Psoas muscle (tissue), 8 donors: Measurements from ENCODE around the gene ZBED4. TPM values are rescaled to one million over a fixed set of nuclear protein-coding genes. Genes with fewer than 3 reads are reported as not detected.

ENCODE experiments used
- ATAC-seq, 4 donors: fragments of 200-7000 bp; cut with Tn5 transposase; one replicate each; pipeline ENCODE4 v1.9.1; 2020; ENCODE audit warnings: moderate library complexity in 3 of 4, mild to moderate bottlenecking in 2 of 4
- DNase-seq, 2 donors: peaks; one replicate each; pipeline ENCODE4 v3.0.0-alpha.2; 2020
- H3K27ac ChIP-seq: fragments of 200-600 bp; one replicate; pipeline ENCODE4 v1.8.0; 2022
- H3K27me3 ChIP-seq, 3 donors: fragments of 200-600 bp in 1 of 3; one replicate each; pipeline versions ENCODE4 v1.6.1 to v1.8.0; 2013 to 2022; ENCODE audit warnings: low read length in 2 of 3, mild to moderate bottlenecking in 2 of 3, moderate library complexity in 1 of 3; ENCODE audit not compliant: insufficient read depth in 3 of 3
- H3K36me3 ChIP-seq, 2 donors: fragments of 200-600 bp in 1 of 2; one replicate each; pipeline versions ENCODE4 v1.6.1 to v1.8.0; 2013 to 2022; ENCODE audit warnings: low read depth in 1 of 2, mild to moderate bottlenecking in 1 of 2, moderate library complexity in 1 of 2; ENCODE audit not compliant: insufficient read depth in 1 of 2
- H3K4me1 ChIP-seq: fragments of 200-600 bp; one replicate; pipeline ENCODE4 v1.8.0; 2022
- H3K4me3 ChIP-seq: fragments of 200-600 bp; one replicate; pipeline ENCODE4 v1.8.0; 2022; ENCODE audit warnings: mild to moderate bottlenecking
- H3K9me3 ChIP-seq: fragments of 200-600 bp; one replicate; pipeline ENCODE4 v1.8.0; 2022
- WGBS, 3 donors: extraction: QIAGEN DNeasy Blood & Tissue Kit; methylation state at CpG; one replicate each; pipeline versions ENCODE4 v1.1.6 to v1.1.7; 2013; 5-methylcytosine and 5-hydroxymethylcytosine counted together
- intact Hi-C, 2 donors: fragments of 100-400 bp; cut with DNase I; formaldehyde crosslinking; loops; one replicate each; pipeline versions ENCODE4 v1.11.0 to v1.14.2; 2022
- polyA plus RNA-seq, 3 donors: library from polyadenylated mRNA; stranded (reverse); fragments of 200-250 nt; gene quantifications; one replicate each; pipeline ENCODE4 v1.2.3, GENCODE V29; 2013
- total RNA-seq, 4 donors: library from RNA; stranded (reverse); fragmentation: NEBNext Ultra II Directional in 2 of 4; extraction: Animal tissue kit (Norgen Biotek cat#: 25700) in 2 of 4; gene quantifications; one replicate each; pipeline versions ENCODE4 v1.2.1 to v1.2.4, GENCODE V29; 2021 to 2023
- TF ChIP-seq, protein P1 (sequence below): fragments of 200-600 bp; IDR thresholded peaks from one replicate; pipeline ENCODE4 v1.8.0; 2022; ENCODE audit warnings: antibody characterized with exemption
- donor health status: healthy with polysubstance abuse.
- donor health status: DM: no; HTN: no; CAD: no; lungs with moderate emphysema.
- donor health status: Bipolar disorder and iron deficiency.
- donor health status: healthy.
- donor health status: DM: yes; HTN: yes; CAD: no.
- donor health status: DM: no; HTN: no; CAD: no.
- donor health status: DM: no; HTN: no; CAD: no.
- donor health status: DM: yes; HTN: yes; CAD: no.

The ZBED4 gene
- total and polyA plus RNA-seq, 7 donors, result 3.3 to 17.9 (median 8.3) TPM

DNA sequence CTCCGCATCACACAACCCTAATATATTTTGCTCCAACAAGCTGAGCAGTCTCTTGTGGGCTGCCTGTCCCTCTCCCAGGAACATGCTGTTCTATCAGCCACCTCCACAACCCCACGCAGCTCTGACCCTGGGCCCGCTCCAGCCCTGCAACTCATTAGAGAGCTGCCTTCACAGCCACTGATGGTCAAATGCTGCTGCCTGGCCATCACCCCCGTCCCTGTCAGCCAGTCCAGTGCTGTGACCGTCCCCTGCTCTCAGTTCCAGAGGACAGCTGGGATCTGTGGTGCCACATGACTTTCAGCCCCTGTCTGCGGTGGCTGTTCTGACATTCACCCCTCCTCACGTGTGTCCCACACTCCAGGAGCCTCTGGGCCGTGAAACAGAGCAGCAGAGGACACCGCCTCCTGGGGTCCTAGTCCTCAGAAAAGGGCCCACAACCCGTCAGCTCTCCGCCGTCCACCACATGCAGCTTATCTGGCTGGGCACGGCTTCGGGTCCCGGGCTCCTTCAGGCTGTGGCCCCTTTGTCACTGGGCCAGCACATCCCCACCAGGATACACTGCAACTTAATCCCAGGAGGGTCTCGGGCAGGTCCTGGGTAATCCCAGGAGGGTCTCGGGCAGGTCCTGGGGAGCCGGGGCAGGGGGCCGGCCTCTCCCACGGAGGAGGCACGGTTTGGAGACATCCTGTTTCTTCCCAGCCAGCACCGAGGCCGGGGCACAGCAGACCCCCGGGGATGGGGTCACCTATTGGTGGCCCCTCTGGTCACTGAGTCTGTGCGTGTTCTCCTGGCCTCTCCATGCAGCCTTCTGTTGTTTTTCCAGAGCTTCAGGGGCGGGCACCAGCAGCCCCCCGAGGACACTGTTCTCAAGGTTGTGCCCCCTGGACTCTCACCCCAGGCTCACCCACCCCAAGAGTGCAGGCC is 79.9 kb downstream of the ZBED4 start:
- peaks cover 64% of the 10 kb centered on the region for H3K4me1 ChIP-seq
- intact Hi-C loops, result loop anchor here (2.0 to 10.0 kb wide), 3 partner anchors 27 to 274 kb away; partner anchors contain the start of genes PIM3 (in 1 of the 2) and SELENOO (in 1 of the 2)

DNA sequence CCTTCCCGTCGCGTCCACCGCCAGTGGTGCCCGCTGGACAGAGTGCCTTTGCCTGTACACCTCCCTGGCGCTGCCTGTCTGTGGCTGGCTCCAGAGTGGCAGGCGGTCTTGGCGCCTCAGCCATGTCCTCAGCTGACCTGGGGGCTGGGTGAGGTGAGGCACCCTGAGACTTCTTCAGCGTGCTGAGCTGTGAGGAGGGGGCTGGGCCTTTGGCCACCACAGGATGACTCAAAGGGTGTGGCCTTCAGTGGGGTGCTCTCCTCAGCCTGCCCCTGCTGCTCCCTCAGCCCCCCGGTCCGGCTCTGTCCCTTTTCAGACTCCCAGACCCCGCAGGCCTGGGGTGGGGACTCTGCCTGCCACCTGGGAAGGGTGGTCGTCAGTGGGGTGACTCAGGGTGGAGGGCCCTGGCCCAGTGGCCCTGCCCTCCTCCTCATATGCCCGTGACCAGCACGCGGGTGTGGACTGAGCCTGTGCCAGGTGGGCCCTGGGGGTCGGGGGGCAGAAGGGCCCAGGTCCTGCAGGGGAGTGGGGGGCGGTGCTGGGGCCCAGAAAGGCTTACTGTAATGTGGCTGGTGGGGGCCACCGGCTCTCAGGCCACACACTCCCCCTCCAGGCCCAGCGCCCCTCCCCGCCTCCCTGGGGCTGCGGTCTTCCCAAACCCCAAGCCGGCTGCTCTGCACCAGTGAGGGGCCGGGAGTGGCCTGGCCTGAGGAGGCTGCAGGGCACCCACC is 80.7 kb downstream of the ZBED4 start:
- H3K4me3 ChIP-seq, result peak overlapping the region; percentile 73
- WGBS, 3 donors, result 20 to 32% (median 26%) methylated on average over 21 to 24 of the region's 24 CpGs
- TF ChIP-seq, protein P1, sequence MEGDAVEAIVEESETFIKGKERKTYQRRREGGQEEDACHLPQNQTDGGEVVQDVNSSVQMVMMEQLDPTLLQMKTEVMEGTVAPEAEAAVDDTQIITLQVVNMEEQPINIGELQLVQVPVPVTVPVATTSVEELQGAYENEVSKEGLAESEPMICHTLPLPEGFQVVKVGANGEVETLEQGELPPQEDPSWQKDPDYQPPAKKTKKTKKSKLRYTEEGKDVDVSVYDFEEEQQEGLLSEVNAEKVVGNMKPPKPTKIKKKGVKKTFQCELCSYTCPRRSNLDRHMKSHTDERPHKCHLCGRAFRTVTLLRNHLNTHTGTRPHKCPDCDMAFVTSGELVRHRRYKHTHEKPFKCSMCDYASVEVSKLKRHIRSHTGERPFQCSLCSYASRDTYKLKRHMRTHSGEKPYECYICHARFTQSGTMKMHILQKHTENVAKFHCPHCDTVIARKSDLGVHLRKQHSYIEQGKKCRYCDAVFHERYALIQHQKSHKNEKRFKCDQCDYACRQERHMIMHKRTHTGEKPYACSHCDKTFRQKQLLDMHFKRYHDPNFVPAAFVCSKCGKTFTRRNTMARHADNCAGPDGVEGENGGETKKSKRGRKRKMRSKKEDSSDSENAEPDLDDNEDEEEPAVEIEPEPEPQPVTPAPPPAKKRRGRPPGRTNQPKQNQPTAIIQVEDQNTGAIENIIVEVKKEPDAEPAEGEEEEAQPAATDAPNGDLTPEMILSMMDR, result no peak
- H3K27me3 ChIP-seq, result no peaks in the 10 kb centered on the region
- H3K36me3 ChIP-seq, result no peaks in the 10 kb centered on the region
- no peaks in the 10 kb centered on the region for H3K9me3 ChIP-seq
- peak overlapping the region; percentile 95 for H3K27ac ChIP-seq
- ATAC-seq (peak; percentile 55 to 65 (median 64)), DNase-seq (peak; percentile 81 to 90)
- H3K4me1 ChIP-seq, result peaks cover 64% of the 10 kb centered on the region
- intact Hi-C loops, result loop anchor here (2.0 to 10.0 kb wide), 3 partner anchors 26 to 273 kb away; partner anchors contain the start of genes PIM3 (in 1 of the 2) and SELENOO (in 1 of the 2)

More for the DNA sequence above, 79.9 kb downstream of the ZBED4 start:
- DNase-seq (peak; percentile 83 to 94), ATAC-seq (peak; percentile 44 to 56 (median 50))
- TF ChIP-seq, protein P1, result no peak
- H3K4me3 ChIP-seq, result peak overlapping the region; percentile 73
- H3K27ac ChIP-seq, result peak overlapping the region; percentile 95
- H3K36me3 ChIP-seq, result no peaks in the 10 kb centered on the region
- H3K9me3 ChIP-seq, result no peaks in the 10 kb centered on the region
- H3K27me3 ChIP-seq, result peaks cover 0 to 5% (median 0%) of the 10 kb centered on the region in 3 donors
- 35 to 42% (median 37%) methylated on average over 22 to 27 of the region's 27 CpGs for WGBS, 3 donors

DNA sequence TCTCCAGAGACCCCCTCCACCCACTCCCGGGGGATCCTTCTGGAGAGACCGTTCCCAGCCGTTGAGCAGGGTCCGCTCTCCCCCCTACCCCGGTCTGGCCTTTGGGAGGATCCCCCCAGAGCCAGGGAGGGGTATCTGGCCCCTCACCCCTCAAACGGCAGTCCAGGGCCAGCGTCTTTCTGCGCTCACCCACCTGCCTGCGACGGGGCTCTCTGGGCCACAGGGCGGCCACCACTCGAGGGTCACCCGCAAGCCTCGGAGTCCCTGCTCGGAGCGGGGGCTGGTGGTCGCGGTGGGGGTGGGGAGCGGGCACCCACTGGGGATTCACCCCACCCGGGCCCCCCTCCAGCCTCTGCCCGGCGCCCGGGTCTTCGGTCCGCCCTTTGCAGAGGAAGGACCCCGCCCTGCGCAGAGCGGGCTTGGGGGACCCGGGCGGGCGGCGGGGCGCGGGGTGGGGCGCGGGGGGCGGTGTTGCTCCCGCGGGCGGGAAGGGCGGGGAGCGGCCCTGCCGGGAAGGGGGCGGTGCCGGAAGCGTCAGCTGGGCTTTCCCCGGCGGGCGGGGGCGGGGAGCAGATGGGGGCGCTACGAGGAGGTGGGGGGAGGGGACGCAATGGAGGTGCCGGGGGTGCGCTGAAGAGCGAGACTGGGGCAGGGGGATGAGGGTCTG is 81.4 kb downstream of the ZBED4 start:
- H3K9me3 ChIP-seq, result no peaks in the 10 kb centered on the region
- no peaks in the 10 kb centered on the region for H3K36me3 ChIP-seq
- no peaks in the 10 kb centered on the region for H3K27me3 ChIP-seq
- ATAC-seq (peak; percentile 18 to 37 (median 30)), DNase-seq (peak; percentile 92 to 95)
- peak overlapping the region; percentile 73 for H3K4me3 ChIP-seq
- H3K27ac ChIP-seq, result peak overlapping the region; percentile 95
- intact Hi-C loops, result loop anchor here (2.0 to 10.0 kb wide), 3 partner anchors 26 to 272 kb away; partner anchors contain the start of genes PIM3 (in 1 of the 2) and SELENOO (in 1 of the 2)
- TF ChIP-seq, protein P1, result no peak
- 3 to 6% (median 4%) methylated on average over 20 to 56 of the region's 56 CpGs for WGBS, 3 donors
- peaks cover 59% of the 10 kb centered on the region for H3K4me1 ChIP-seq

DNA sequence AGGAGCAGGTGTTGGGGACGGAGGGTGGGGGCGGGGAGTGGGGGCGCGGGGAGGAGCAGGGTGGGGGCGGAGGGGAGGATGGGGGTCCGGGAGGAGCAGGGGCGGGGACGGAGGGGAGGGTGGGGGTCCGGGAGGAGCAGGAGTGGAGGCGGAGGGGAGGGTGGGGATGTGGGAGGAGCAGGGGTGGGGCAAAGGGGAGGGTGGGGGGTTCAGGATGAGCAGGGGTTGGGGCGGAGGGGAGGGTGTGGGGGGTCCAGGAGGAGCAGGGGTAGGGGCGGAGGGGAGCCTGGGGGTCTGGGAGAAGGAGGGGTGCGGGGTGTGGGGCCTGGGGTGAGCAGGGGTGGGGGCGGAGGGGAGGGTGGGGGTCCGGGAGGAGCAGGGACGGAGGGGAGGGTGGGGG is 81.9 kb downstream of the ZBED4 start:
- Histone ChIP-seq H3K4me3 (peak overlapping the region; percentile 73), H3K4me1 (peaks cover 58% of the 10 kb centered on the region), H3K27me3 (no peaks in the 10 kb centered on the region), H3K36me3 (no peaks in the 10 kb centered on the region), H3K9me3 (no peaks in the 10 kb centered on the region), H3K27ac (peak overlapping the region; percentile 95)
- 7 to 10% (median 10%) methylated on average over 6 to 16 of the region's 16 CpGs for whole genome bisulfite sequencing, 3 donors
- ATAC-seq (no peak), DNase-seq (peak in 1 of 2 donors; percentile 62)
- intact Hi-C loops, result loop anchor here in 1 of 2 donors (2.0 to 10.0 kb wide), 2 partner anchors 25 to 269 kb away; partner anchors contain the start of genes PIM3 and SELENOO
- TF ChIP-seq, protein P1, result no peak
